G401.6 (cell line): Measurements from ENCODE around the gene PCBP4.
"Not testable (repeated sequence)": the region's sequence is repeated elsewhere in the genome, so short reads cannot be mapped to it uniquely, and the experiment has no call there.

Experiments used
- FAIRE-seq: peaks from 2 replicates; lab custom pipeline; 2012; peaks lifted over from hg19 to GRCh38; lab: Jason Lieb, UNC

The PCBP4 gene

GRCh38 chr3:51993657-51994056 is 26.4 kb upstream of the PCBP4 start:
- not testable (repeated sequence) for FAIRE-seq

- FAIRE-seq: peak; percentile 59
Measured at GRCh38 chr3:51992017-51992682, 24.9 kb upstream of the PCBP4 start.

- FAIRE-seq: not testable (repeated sequence)
Measured at GRCh38 chr3:51990501-51990971, 23.3 kb upstream of the PCBP4 start.

GRCh38 chr3:51988286-51989146 is 21.3 kb upstream of the PCBP4 start:
- FAIRE-seq: no peak

- no peak for FAIRE-seq
Measured at GRCh38 chr3:51987568-51987967, 20.3 kb upstream of the PCBP4 start.

GRCh38 chr3:51986010-51986947 is 19.0 kb upstream of the PCBP4 start:
- FAIRE-seq: no peak

GRCh38 chr3:51985063-51985462 is 17.8 kb upstream of the PCBP4 start:
- no peak for FAIRE-seq

- no peak for FAIRE-seq
Measured at GRCh38 chr3:51984269-51984647, 17.0 kb upstream of the PCBP4 start.

GRCh38 chr3:51983578-51984268 is 16.5 kb upstream of the PCBP4 start:
- no peak for FAIRE-seq

- no peak for FAIRE-seq
Measured at GRCh38 chr3:51982838-51983577, 15.8 kb upstream of the PCBP4 start, which contains the start of gene ACY1. Gene ACY1 (plus strand): TSS chr3:51983535. CDS start chr3:51984065, 530 bp downstream.

- no peak for FAIRE-seq
Measured at GRCh38 chr3:51982352-51982837, 15.1 kb upstream of the PCBP4 start.

- no peak for FAIRE-seq
Measured at GRCh38 chr3:51980253-51980652, 13.0 kb upstream of the PCBP4 start.

- no peak for FAIRE-seq
Measured at GRCh38 chr3:51978143-51978502, 10.9 kb upstream of the PCBP4 start.

- no peak for FAIRE-seq
Measured at GRCh38 chr3:51977446-51978142, 10.3 kb upstream of the PCBP4 start.

GRCh38 chr3:51975852-51976549 is 8.7 kb upstream of the PCBP4 start:
- no peak for FAIRE-seq

- FAIRE-seq: no peak
Measured at GRCh38 chr3:51974963-51975851, 8.0 kb upstream of the PCBP4 start, which contains the start of gene ABHD14A. Gene ABHD14A (plus strand): TSS chr3:51975064. CDS start chr3:51975136, 72 bp downstream.

GRCh38 chr3:51974277-51974962 is 7.2 kb upstream of the PCBP4 start:
- FAIRE-seq: no peak

GRCh38 chr3:51971350-51971749 is 4.1 kb upstream of the PCBP4 start:
- no peak for FAIRE-seq
